T-cell (primary cell): ENCODE results near the gene JMJD8. TPM values are rescaled to one million over a fixed set of nuclear protein-coding genes. Genes with fewer than 3 reads are reported as not detected.

ENCODE experiments used
- ATAC-seq, 4 experiments: fragments of 200-7000 bp in 3 of 4; fragments of 150-1000 bp in 1 of 4; cut with Tn5 transposase; replicated peaks in 1 of 4; 1 replicate in 3 of 4; 2 replicates in 1 of 4; pipeline ENCODE4 v1.10.0; 2021; ENCODE audit warnings: moderate library complexity in 3 of 4, mild to moderate bottlenecking in 2 of 4, moderate number of reproducible peaks in 1 of 4
- CTCF ChIA-PET, 2 donors: fragments of 300-600 bp; sonication (Branson Sonifier 250); formaldehyde crosslinking; loops; one replicate each; lab custom pipeline; 2022; ENCODE audit warnings: antibody characterized with exemption in 2 of 2; lab: Charles Lee
- POLR2A ChIA-PET, 2 donors: fragments of 300-600 bp; sonication (Branson Sonifier 250); formaldehyde crosslinking; loops; one replicate each; lab custom pipeline; 2022; ENCODE audit warnings: antibody characterized with exemption in 2 of 2; lab: Charles Lee
- DNase-seq, 35 experiments: peaks; one replicate each; pipeline versions ENCODE4 v3.0.0 to v3.0.0-alpha.2; 2013 to 2023
- H3K27ac ChIP-seq: one replicate; pipeline ENCODE4 v1.5.1; 2013; ENCODE audit warnings: low read length
- H3K27me3 ChIP-seq, 2 experiments: replicated peaks in 1 of 2; 1 replicate in 1 of 2; 2 replicates in 1 of 2; pipeline versions ENCODE4 v1.6.1 to v1.7.0; 2013; ENCODE audit warnings: low read length in 1 of 2, mixed read lengths in 1 of 2; ENCODE audit not compliant: control insufficient read depth in 2 of 2, insufficient read depth in 2 of 2; ENCODE audit errors: extremely low read depth in 1 of 2
- H3K36me3 ChIP-seq, 2 donors: 1 replicate in 1 of 2; 2 replicates in 1 of 2; pipeline versions ENCODE4 v1.6.1 to v1.7.0; 2013; ENCODE audit warnings: low read length in 1 of 2; ENCODE audit not compliant: control insufficient read depth in 2 of 2, insufficient read depth in 1 of 2; ENCODE audit errors: extremely low read depth in 1 of 2
- H3K4me1 ChIP-seq, 2 experiments: 1 replicate in 1 of 2; 2 replicates in 1 of 2; pipeline versions ENCODE4 v1.6.1 to v1.7.0; 2013; ENCODE audit warnings: low read length in 2 of 2, mixed read lengths in 1 of 2; ENCODE audit not compliant: insufficient read depth in 2 of 2, control insufficient read depth in 1 of 2; ENCODE audit errors: extremely low read depth in 1 of 2
- H3K4me3 ChIP-seq, 2 donors: 1 replicate in 1 of 2; 2 replicates in 1 of 2; pipeline versions ENCODE4 v1.5.1 to v1.7.0; 2013; ENCODE audit warnings: mild to moderate bottlenecking in 2 of 2, low read length in 1 of 2, moderate library complexity in 1 of 2; ENCODE audit not compliant: control insufficient read depth in 1 of 2; ENCODE audit errors: extremely low read depth in 1 of 2
- H3K9me3 ChIP-seq: 2 replicates; pipeline ENCODE4 v1.7.0; 2013
- H3K27ac Mint-ChIP-seq, 2 donors: one replicate each; pipeline ENCODE4 v1.8.0; 2020 to 2021; ENCODE audit warnings: mild to moderate bottlenecking in 2 of 2, mixed read lengths in 2 of 2
- H3K27me3 Mint-ChIP-seq, 2 donors: one replicate each; pipeline ENCODE4 v1.8.0; 2021 to 2022; ENCODE audit warnings: mixed read lengths in 2 of 2
- H3K36me3 Mint-ChIP-seq: one replicate; pipeline ENCODE4 v1.8.0; 2021; ENCODE audit warnings: mixed read lengths
- H3K4me1 Mint-ChIP-seq, 3 donors: one replicate each; pipeline ENCODE4 v1.8.0; 2020 to 2022; ENCODE audit warnings: mixed read lengths in 3 of 3, mild to moderate bottlenecking in 1 of 3
- H3K4me3 Mint-ChIP-seq, 3 donors: one replicate each; pipeline ENCODE4 v1.8.0; 2020 to 2022; ENCODE audit warnings: mild to moderate bottlenecking in 3 of 3, mixed read lengths in 3 of 3, moderate library complexity in 3 of 3
- H3K9me3 Mint-ChIP-seq, 3 donors: one replicate each; pipeline ENCODE4 v1.8.0; 2020 to 2022; ENCODE audit warnings: mixed read lengths in 3 of 3
- WGBS: methylation state at CpG from one replicate; pipeline ENCODE4 v1.1.5; 2013; ENCODE audit warnings: missing lambda C conversion rate; ENCODE audit not compliant: insufficient coverage; 5-methylcytosine and 5-hydroxymethylcytosine counted together
- total RNA-seq, 35 experiments: library from RNA in 6 of 35; stranded (reverse) in 6 of 35; fragments of 120-200 nt in 1 of 35; gene quantifications; one replicate each; pipeline versions ENCODE4 v1.2.1 to v1.2.4 and lab custom pipeline; 2013 to 2026

JMJD8 gene
- total RNA-seq, 5 donors from 2014 or later (not counting 1 experiment from before 2014, with no cell fraction given): 27.3 to 54.4 (median 49.1) TPM

DNA sequence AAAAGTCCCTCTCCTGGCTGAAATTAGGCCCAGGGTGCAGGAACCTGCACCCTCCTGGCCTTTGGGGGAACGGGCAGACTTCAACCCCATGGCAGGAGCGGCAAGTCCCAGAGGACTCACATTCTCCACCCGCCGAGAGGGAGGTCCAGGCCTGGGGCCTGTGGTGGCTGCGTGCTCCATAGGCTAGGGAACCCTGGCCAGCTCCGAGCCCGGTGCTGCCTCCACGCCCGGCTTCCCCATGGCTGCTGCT lies 42.0 kb upstream of the JMJD8 start:
- no peaks in the 10 kb centered on the region for H3K9me3 ChIP-seq
- H3K4me1 Mint-ChIP-seq: peaks cover 5 to 12% (median 6%) of the 10 kb centered on the region in 3 donors
- CTCF ChIA-PET: interaction anchor here in 1 of 2 donors (1.5 kb wide), 1 partner anchor 14 kb away, joined by 5 read pairs; no protein-coding TSS in a partner anchor
- POLR2A ChIA-PET: interaction anchor here in 1 of 2 donors (1.1 kb wide), 1 partner anchor 10 kb away, joined by 3 read pairs; no protein-coding TSS in a partner anchor
- peaks cover 0 to 3% of the 10 kb centered on the region in 2 experiments for H3K27me3 ChIP-seq
- peaks cover 0 to 48% of the 10 kb centered on the region in 2 experiments for H3K4me1 ChIP-seq
- no peak overlapping the region for H3K27ac Mint-ChIP-seq
- ATAC-seq (no peak), DNase-seq (no peak)
- H3K4me3 ChIP-seq: no peak overlapping the region
- 70% methylated on average over 7 of the region's 9 CpGs for WGBS
- peak overlapping the region; percentile 49 for H3K27ac ChIP-seq
- no peaks in the 10 kb centered on the region for H3K9me3 Mint-ChIP-seq
- H3K36me3 Mint-ChIP-seq: no peaks in the 10 kb centered on the region
- no peaks in the 10 kb centered on the region for H3K27me3 Mint-ChIP-seq
- peak overlapping the region; percentile 71 to 80 (median 73) for H3K4me3 Mint-ChIP-seq
- H3K36me3 ChIP-seq: peaks cover 0 to 3% of the 10 kb centered on the region in 2 donors

- no peaks in the 10 kb centered on the region for H3K36me3 Mint-ChIP-seq
- ChIA-PET CTCF (interaction anchor here in 1 of 2 donors (1.5 kb wide), 1 partner anchor 13 kb away, joined by 5 read pairs; no protein-coding TSS in a partner anchor), POLR2A (interaction anchor here in 1 of 2 donors (1.1 kb wide), 1 partner anchor 10 kb away, joined by 3 read pairs; no protein-coding TSS in a partner anchor)
- Histone ChIP-seq H3K27me3 (peaks cover 0 to 3% of the 10 kb centered on the region in 2 experiments), H3K4me3 (no peak overlapping the region), H3K4me1 (peaks cover 0 to 50% of the 10 kb centered on the region in 2 experiments), H3K27ac (peak overlapping the region; percentile 49), H3K9me3 (no peaks in the 10 kb centered on the region), H3K36me3 (peaks cover 0 to 3% of the 10 kb centered on the region in 2 donors)
- no peaks in the 10 kb centered on the region for H3K9me3 Mint-ChIP-seq
- WGBS: 93% methylated on average over 17 of the region's 23 CpGs
- peaks cover 5 to 12% (median 6%) of the 10 kb centered on the region in 3 donors for H3K4me1 Mint-ChIP-seq
- no peak overlapping the region for H3K27ac Mint-ChIP-seq
- peak overlapping the region; percentile 28 to 80 (median 36) for H3K4me3 Mint-ChIP-seq
- DNase-seq (no peak), ATAC-seq (no peak)
- no peaks in the 10 kb centered on the region for H3K27me3 Mint-ChIP-seq
These were observed 41.5 kb upstream of the JMJD8 start for GRCh38 chr16:725463-726187.

GRCh38 chr16:725041-725376 lies 40.9 kb upstream of the JMJD8 start:
- ChIA-PET POLR2A (interaction anchor here in 1 of 2 donors (1.1 kb wide), 1 partner anchor 9 kb away, joined by 3 read pairs; no protein-coding TSS in a partner anchor), CTCF (interaction anchor here in 1 of 2 donors (1.5 kb wide), 1 partner anchor 13 kb away, joined by 5 read pairs; no protein-coding TSS in a partner anchor)
- DNase-seq (no peak), ATAC-seq (no peak)
- H3K27ac ChIP-seq: no peak overlapping the region
- Mint-ChIP-seq H3K9me3 (no peaks in the 10 kb centered on the region), H3K27ac (peak overlapping the region; percentile 16 to 27), H3K36me3 (no peaks in the 10 kb centered on the region), H3K4me3 (no peak overlapping the region), H3K4me1 (peaks cover 11 to 17% (median 11%) of the 10 kb centered on the region in 3 donors), H3K27me3 (no peaks in the 10 kb centered on the region)
- peaks cover 0 to 3% of the 10 kb centered on the region in 2 experiments for H3K27me3 ChIP-seq
- WGBS: 79% methylated on average over 7 of the region's 7 CpGs
- H3K36me3 ChIP-seq: peaks cover 0 to 2% of the 10 kb centered on the region in 2 donors
- H3K9me3 ChIP-seq: no peaks in the 10 kb centered on the region
- H3K4me1 ChIP-seq: peaks cover 3 to 56% of the 10 kb centered on the region in 2 experiments
- no peak overlapping the region for H3K4me3 ChIP-seq

- Histone ChIP-seq H3K4me1 (peaks cover 5 to 62% of the 10 kb centered on the region in 2 experiments), H3K4me3 (no peak overlapping the region), H3K9me3 (no peaks in the 10 kb centered on the region), H3K27me3 (peaks cover 0 to 3% of the 10 kb centered on the region in 2 experiments), H3K27ac (no peak overlapping the region), H3K36me3 (no peaks in the 10 kb centered on the region)
- no peaks in the 10 kb centered on the region for H3K9me3 Mint-ChIP-seq
- H3K27me3 Mint-ChIP-seq: no peaks in the 10 kb centered on the region
- CTCF ChIA-PET: interaction anchor here in 1 of 2 donors (1.5 kb wide), 1 partner anchor 12 kb away, joined by 5 read pairs; no protein-coding TSS in a partner anchor
- no peak overlapping the region for H3K4me3 Mint-ChIP-seq
- no peak for ATAC-seq
- WGBS: 82% methylated on average over 22 of the region's 29 CpGs
- H3K4me1 Mint-ChIP-seq: peaks cover 13 to 23% (median 15%) of the 10 kb centered on the region in 3 donors
- no peak for DNase-seq
- H3K27ac Mint-ChIP-seq: no peak overlapping the region
- POLR2A ChIA-PET: no interaction called here
- no peaks in the 10 kb centered on the region for H3K36me3 Mint-ChIP-seq
These were observed 40.3 kb upstream of the JMJD8 start for GRCh38 chr16:724188-725040.

DNA sequence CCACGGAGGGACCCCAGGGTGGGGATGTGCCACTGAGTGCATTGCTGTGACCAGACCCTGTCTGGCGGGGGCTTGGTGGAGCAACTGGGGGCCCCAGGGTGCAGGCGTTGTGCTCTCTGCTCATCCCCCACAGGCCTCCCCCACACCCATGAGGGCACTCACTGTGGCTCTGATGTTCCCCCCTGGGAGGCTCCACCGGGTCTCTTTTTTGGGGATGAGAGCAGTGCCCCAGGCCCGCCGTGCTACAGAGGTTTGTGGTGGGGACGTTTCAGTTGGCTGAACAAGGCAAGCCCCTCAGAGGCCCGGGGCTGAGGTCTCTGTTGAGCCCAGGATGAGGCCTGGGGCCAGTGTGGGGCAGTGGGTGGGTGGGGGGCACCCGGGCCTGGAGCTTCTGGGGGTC lies 39.6 kb upstream of the JMJD8 start:
- Histone ChIP-seq H3K4me1 (peaks cover 5 to 67% of the 10 kb centered on the region in 2 experiments), H3K9me3 (no peaks in the 10 kb centered on the region), H3K27ac (no peak overlapping the region), H3K27me3 (peaks cover 0 to 3% of the 10 kb centered on the region in 2 experiments), H3K4me3 (no peak overlapping the region), H3K36me3 (no peaks in the 10 kb centered on the region)
- Mint-ChIP-seq H3K27me3 (no peaks in the 10 kb centered on the region), H3K4me1 (peaks cover 19 to 28% (median 20%) of the 10 kb centered on the region in 3 donors), H3K27ac (no peak overlapping the region), H3K36me3 (no peaks in the 10 kb centered on the region), H3K4me3 (peak overlapping the region in 1 of 3 donors; percentile 25), H3K9me3 (no peaks in the 10 kb centered on the region)
- ATAC-seq (no peak), DNase-seq (no peak)
- WGBS: 89% methylated on average over 6 of the region's 9 CpGs
- ChIA-PET POLR2A (no interaction called here), CTCF (no interaction called here)
